NCI-H510A treated with DMSO at 0.1 percent for 48 hours (cell line): Measurements from ENCODE around the gene AP4S1.
"Not testable (repeated sequence)": the region's sequence is repeated elsewhere in the genome, so short reads cannot be mapped to it uniquely, and the experiment has no call there.

Source experiments
- DNase-seq: peaks from one replicate; lab custom pipeline; 2025; lab: John Stamatoyannopoulos, UW

The AP4S1 gene

GRCh38 chr14:31025367-31026076 is at the start of gene AP4S1:
AP4S1 (plus strand) TSS chr14:31025649; CDS start chr14:31066197, 40,548 bp downstream.
- DNase-seq, result peak; percentile 43

GRCh38 chr14:30977752-30978151 is 47.7 kb upstream of the AP4S1 start:
- no peak for DNase-seq

GRCh38 chr14:30980106-30980704 is 45.2 kb upstream of the AP4S1 start:
- peak; percentile 26 for DNase-seq

- DNase-seq, result no peak
These were observed 44.5 kb upstream of the AP4S1 start for GRCh38 chr14:30980980-30981379.

GRCh38 chr14:30982533-30982932 is 42.9 kb upstream of the AP4S1 start:
- no peak for DNase-seq

GRCh38 chr14:30983858-30984257 is 41.6 kb upstream of the AP4S1 start:
- no peak for DNase-seq

- DNase-seq, result no peak
These were observed 39.7 kb upstream of the AP4S1 start for GRCh38 chr14:30985796-30986195.

- no peak for DNase-seq
These were observed 36.9 kb upstream of the AP4S1 start for GRCh38 chr14:30988509-30988908.

GRCh38 chr14:30990770-30991169 is 34.7 kb upstream of the AP4S1 start:
- DNase-seq, result no peak

GRCh38 chr14:30991408-30991807 is 34.0 kb upstream of the AP4S1 start:
- DNase-seq, result no peak

- DNase-seq, result no peak
These were observed 32.4 kb upstream of the AP4S1 start for GRCh38 chr14:30993071-30993470.

- DNase-seq, result no peak
These were observed 30.5 kb upstream of the AP4S1 start for GRCh38 chr14:30994681-30995620.

GRCh38 chr14:30995689-30996088 is 29.8 kb upstream of the AP4S1 start:
- no peak for DNase-seq

- no peak for DNase-seq
These were observed 28.4 kb upstream of the AP4S1 start for GRCh38 chr14:30996892-30997659.

- DNase-seq, result no peak
These were observed 27.2 kb upstream of the AP4S1 start for GRCh38 chr14:30998100-30998706.

- DNase-seq, result no peak
These were observed 26.2 kb upstream of the AP4S1 start for GRCh38 chr14:30999038-30999773.

- DNase-seq, result no peak
These were observed 24.7 kb upstream of the AP4S1 start for GRCh38 chr14:31000629-31001338.

- DNase-seq, result no peak
These were observed 24.1 kb upstream of the AP4S1 start for GRCh38 chr14:31001339-31001658.

GRCh38 chr14:31003284-31003683 is 22.2 kb upstream of the AP4S1 start:
- DNase-seq, result no peak

- not testable (repeated sequence) for DNase-seq
These were observed 21.4 kb upstream of the AP4S1 start for GRCh38 chr14:31004007-31004406.
